H1 (cell line): ENCODE measurements around the gene PRG3. TPM values are rescaled to one million over a fixed set of nuclear protein-coding genes. Genes with fewer than 3 reads are reported as not detected.

Experiments
- CTCF ChIA-PET: fragments of 300-600 bp; sonication (Branson Sonifier 250); formaldehyde crosslinking; loops from one replicate; lab custom pipeline; 2021; ENCODE audit not compliant: partially characterized antibody; lab: Charles Lee
- POLR2A ChIA-PET: fragments of 300-600 bp; sonication (Branson Sonifier 250); formaldehyde crosslinking; loops from one replicate; lab custom pipeline; 2021; ENCODE audit warnings: inconsistent platforms; ENCODE audit not compliant: partially characterized antibody; lab: Charles Lee
- DNase-seq, 2 experiments: peaks; one replicate each; pipeline versions ENCODE4 v3.0.0 to v3.0.0-alpha.2; 2010 to 2022; ENCODE audit warnings: low spot score in 2 of 2, low read depth in 1 of 2, mixed read lengths in 1 of 2
- FAIRE-seq: peaks from 2 replicates; lab custom pipeline; 2011; peaks lifted over from hg19 to GRCh38; lab: Jason Lieb, UNC
- H2AFZ ChIP-seq: 2 replicates; pipeline ENCODE4 v1.8.1; 2012; ENCODE audit warnings: low read length, inconsistent platforms
- H2AK5ac ChIP-seq: 2 replicates; pipeline ENCODE4 v1.6.1; 2013; ENCODE audit warnings: low read depth, low read length
- H2BK120ac ChIP-seq: replicated peaks from 2 replicates; pipeline ENCODE3; 2013; ENCODE audit warnings: low read depth, low read length, inconsistent platforms
- H2BK12ac ChIP-seq: 2 replicates; pipeline ENCODE4 v1.6.1; 2013; ENCODE audit warnings: low read depth, low read length
- H2BK15ac ChIP-seq: 2 replicates; pipeline ENCODE4 v1.6.1; 2013; ENCODE audit warnings: low read length
- H2BK20ac ChIP-seq: 2 replicates; pipeline ENCODE4 v1.6.1; 2013; ENCODE audit warnings: low read length
- H2BK5ac ChIP-seq: 2 replicates; pipeline ENCODE4 v1.6.1; 2013; ENCODE audit warnings: low read depth, low read length
- H3K14ac ChIP-seq: 2 replicates; pipeline ENCODE4 v1.6.1; 2013; ENCODE audit warnings: inconsistent platforms; ENCODE audit not compliant: insufficient read length
- H3K18ac ChIP-seq: 2 replicates; pipeline ENCODE4 v1.6.1; 2013; ENCODE audit warnings: low read length; ENCODE audit errors: extremely low read depth
- H3K23ac ChIP-seq: 2 replicates; pipeline ENCODE4 v1.6.1; 2013; ENCODE audit warnings: inconsistent platforms; ENCODE audit not compliant: insufficient read length
- H3K23me2 ChIP-seq: 2 replicates; pipeline ENCODE4 v1.6.1; 2013; ENCODE audit warnings: low read depth, low read length
- H3K27ac ChIP-seq: 2 replicates; pipeline ENCODE4 v1.6.1; 2011; ENCODE audit warnings: low read depth, low read length, inconsistent platforms
- H3K27me3 ChIP-seq, 4 experiments: replicated peaks in 1 of 4; 1 replicate in 1 of 4; 2 replicates in 3 of 4; pipeline versions ENCODE4 v1.6.1 to v1.8.1; 2011 to 2013; ENCODE audit warnings: low read length in 3 of 4, mild to moderate bottlenecking in 3 of 4, inconsistent platforms in 2 of 4, mixed read lengths in 2 of 4, moderate library complexity in 1 of 4; ENCODE audit not compliant: control insufficient read depth in 3 of 4, insufficient read depth in 3 of 4; ENCODE audit errors: extremely low read depth in 1 of 4
- H3K36me3 ChIP-seq, 4 experiments: 2 replicates each; pipeline versions ENCODE4 v1.6.1 to v1.8.1; 2011 to 2013; ENCODE audit warnings: mild to moderate bottlenecking in 4 of 4, low read length in 3 of 4, moderate library complexity in 2 of 4, control low read depth in 1 of 4, inconsistent platforms in 1 of 4; ENCODE audit not compliant: insufficient read depth in 4 of 4, control insufficient read depth in 2 of 4
- H3K4ac ChIP-seq: replicated peaks from 2 replicates; pipeline ENCODE3; 2013; ENCODE audit warnings: low read length, low read depth, mixed read lengths, inconsistent platforms; ENCODE audit not compliant: insufficient read length
- H3K4me1 ChIP-seq, 4 experiments: replicated peaks in 1 of 4; 1 replicate in 1 of 4; 2 replicates in 3 of 4; pipeline versions ENCODE4 v1.6.1 to v1.8.1; 2011 to 2013; ENCODE audit warnings: low read length in 3 of 4, inconsistent platforms in 2 of 4, mixed read lengths in 1 of 4; ENCODE audit not compliant: insufficient read depth in 4 of 4, control insufficient read depth in 3 of 4
- H3K4me2 ChIP-seq, 2 experiments: 2 replicates each; pipeline versions ENCODE4 v1.6.1 to v1.8.1; 2011 to 2013; ENCODE audit warnings: low read depth in 2 of 2, low read length in 2 of 2, control low read depth in 1 of 2, inconsistent platforms in 1 of 2, mild to moderate bottlenecking in 1 of 2; ENCODE audit not compliant: insufficient read depth in 1 of 2
- H3K4me3 ChIP-seq, 4 experiments: fragments of 200-600, 300-600 bp in 1 of 4; sonication (generic), shearing (Covaris generic), sonication (Bioruptor Twin) in 1 of 4; 2 replicates each; pipeline versions ENCODE4 v1.5.1 to v1.8.1; 2011 to 2016; ENCODE audit warnings: low read length in 4 of 4, low read depth in 3 of 4, control low read depth in 2 of 4, inconsistent platforms in 2 of 4, mild to moderate bottlenecking in 2 of 4, mixed read lengths in 1 of 4, moderate library complexity in 1 of 4; ENCODE audit not compliant: insufficient read depth in 2 of 4; ENCODE audit errors: extremely low read depth in 1 of 4
- H3K56ac ChIP-seq: replicated peaks from 2 replicates; pipeline ENCODE3; 2013; ENCODE audit warnings: low read depth, mild to moderate bottlenecking, mixed read lengths, low read length, inconsistent platforms; ENCODE audit not compliant: insufficient read length
- H3K79me1 ChIP-seq: 2 replicates; pipeline ENCODE4 v1.6.1; 2013; ENCODE audit warnings: low read depth, low read length, control low read depth
- H3K79me2 ChIP-seq, 2 experiments: 2 replicates each; pipeline versions ENCODE4 v1.6.1 to v1.8.1; 2012 to 2013; ENCODE audit warnings: low read length in 2 of 2, mild to moderate bottlenecking in 2 of 2, inconsistent platforms in 1 of 2; ENCODE audit not compliant: insufficient read depth in 2 of 2, control insufficient read depth in 1 of 2
- H3K9ac ChIP-seq, 4 experiments: replicated peaks in 1 of 4; 1 replicate in 1 of 4; 2 replicates in 3 of 4; pipeline versions ENCODE4 v1.6.1 to v1.8.1; 2011 to 2013; ENCODE audit warnings: low read depth in 3 of 4, low read length in 3 of 4, control low read depth in 2 of 4, mild to moderate bottlenecking in 2 of 4, moderate library complexity in 2 of 4, inconsistent platforms in 1 of 4; ENCODE audit errors: extremely low read depth in 1 of 4
- H3K9me3 ChIP-seq, 2 experiments: 2 replicates each; pipeline versions ENCODE4 v1.6.1 to v1.8.1; 2012 to 2013; ENCODE audit warnings: mild to moderate bottlenecking in 2 of 2, moderate library complexity in 2 of 2, control low read depth in 1 of 2, inconsistent platforms in 1 of 2, low read depth in 1 of 2, low read length in 1 of 2, mixed read lengths in 1 of 2; ENCODE audit not compliant: insufficient read depth in 2 of 2
- H4K20me1 ChIP-seq, 2 experiments: replicated peaks in 1 of 2; 2 replicates each; pipeline versions ENCODE3 to v1.8.1; 2011 to 2013; ENCODE audit warnings: inconsistent platforms in 2 of 2, low read length in 2 of 2, mild to moderate bottlenecking in 1 of 2; ENCODE audit not compliant: insufficient read depth in 2 of 2, control insufficient read depth in 1 of 2
- H4K5ac ChIP-seq: 2 replicates; pipeline ENCODE4 v1.6.1; 2013; ENCODE audit warnings: low read length, low read depth, mixed read lengths, inconsistent platforms; ENCODE audit not compliant: insufficient read length
- H4K8ac ChIP-seq: 2 replicates; pipeline ENCODE4 v1.8.0; 2013; ENCODE audit warnings: mild to moderate bottlenecking, moderate library complexity, low read length, inconsistent platforms; ENCODE audit not compliant: insufficient read depth; ENCODE audit errors: extremely low read depth
- H4K91ac ChIP-seq: replicated peaks from 2 replicates; pipeline ENCODE3; 2013; ENCODE audit warnings: low read length, mixed read lengths, inconsistent platforms; ENCODE audit not compliant: insufficient read length
- GTF2F1 ChIP-seq: IDR thresholded peaks from 2 replicates; pipeline ENCODE4 v1.6.1; 2012; ENCODE audit warnings: low read depth, low read length, improper control_type of control experiment, borderline replicate concordance
- RXRA ChIP-seq: IDR thresholded peaks from 2 replicates; pipeline ENCODE4 v1.6.1; 2011; ENCODE audit warnings: low read depth, mild to moderate bottlenecking, low read length, moderate library complexity; ENCODE audit not compliant: insufficient read depth
- TCF12 ChIP-seq: IDR thresholded peaks from 2 replicates; pipeline ENCODE4 v1.6.1; 2011; ENCODE audit warnings: low read depth, mild to moderate bottlenecking, low read length
- WGBS, 2 experiments: shearing (Covaris generic) in 1 of 2; methylation state at CpG; one replicate each; pipeline versions ENCODE4 v1.1.6 to v1.1.7; 2013 to 2015; ENCODE audit warnings: low lambda C conversion rate in 2 of 2, mixed read lengths in 2 of 2, inconsistent platforms in 1 of 2, low coverage in 1 of 2, missing lambda C conversion rate in 1 of 2; ENCODE audit not compliant: insufficient replicate concordance in 2 of 2, insufficient coverage in 1 of 2, insufficient read length in 1 of 2; ENCODE audit errors: extremely low coverage in 1 of 2, missing lambda C conversion rate in 1 of 2; 5-methylcytosine and 5-hydroxymethylcytosine counted together
- polyA plus RNA-seq, 7 experiments: library from polyadenylated mRNA; depleted of rRNA in 3 of 7; stranded (reverse) in 5 of 7; unstranded in 2 of 7; fragments of >200 nt in 5 of 7; fragments of 200-250 nt in 2 of 7; gene quantifications; 1 replicate in 5 of 7; 2 replicates in 1 of 7; 4 replicates in 1 of 7; pipeline versions ENCODE4 v1.2.1 to v1.2.3, GENCODE V29; 2011 to 2013; ENCODE audit warnings: missing spikeins in 2 of 7, mixed read lengths in 2 of 7
- total RNA-seq: library from RNA; stranded (reverse); fragmentation: NEBNext Ultra II Directional; extraction: Animal tissue kit (Norgen Biotek cat#: 25700); gene quantifications from 2 replicates; pipeline ENCODE4 v1.2.1, GENCODE V29; 2021
- TF ChIP-seq, protein P1 (sequence below): IDR thresholded peaks from 2 replicates; pipeline ENCODE4 v1.6.1; 2011; ENCODE audit warnings: low read length, improper control_type of control experiment

PRG3 gene
- total and polyA plus RNA-seq, 2 of the 8 experiments (the other 6 are each of a cell fraction or from before 2014, with no cell fraction given), result not detected

DNA sequence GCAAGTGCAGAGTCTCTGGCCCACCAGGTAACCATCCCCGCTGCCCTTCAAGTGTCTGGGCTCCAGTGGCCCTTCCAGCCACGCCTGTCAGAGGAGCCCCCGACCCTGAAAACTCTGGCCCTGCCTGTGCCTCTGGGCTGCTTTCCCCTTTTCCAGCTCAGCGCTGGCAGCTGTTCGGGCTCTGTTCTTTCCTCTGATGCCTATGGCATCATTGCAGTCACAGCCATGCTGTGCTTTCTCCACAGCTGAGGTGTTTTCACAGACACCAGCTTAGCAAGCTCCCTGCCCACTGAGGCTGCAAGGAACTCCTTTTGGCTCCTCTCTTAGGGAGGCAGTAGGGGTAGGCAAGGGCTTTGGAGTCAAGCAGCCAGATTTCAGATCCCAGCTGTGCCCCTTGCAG, 21.6 kb downstream of the PRG3 start:
- no peaks in the 10 kb centered on the region; the same call in 1 of the 2 replicates for H3K23me2 ChIP-seq
- no peak for DNase-seq
- TF ChIP-seq RXRA (no peak), GTF2F1 (no peak), TCF12 (no peak)
- TF ChIP-seq, protein P1, sequence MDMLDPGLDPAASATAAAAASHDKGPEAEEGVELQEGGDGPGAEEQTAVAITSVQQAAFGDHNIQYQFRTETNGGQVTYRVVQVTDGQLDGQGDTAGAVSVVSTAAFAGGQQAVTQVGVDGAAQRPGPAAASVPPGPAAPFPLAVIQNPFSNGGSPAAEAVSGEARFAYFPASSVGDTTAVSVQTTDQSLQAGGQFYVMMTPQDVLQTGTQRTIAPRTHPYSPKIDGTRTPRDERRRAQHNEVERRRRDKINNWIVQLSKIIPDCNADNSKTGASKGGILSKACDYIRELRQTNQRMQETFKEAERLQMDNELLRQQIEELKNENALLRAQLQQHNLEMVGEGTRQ, result no peak
- no peak overlapping the region for H4K8ac ChIP-seq
- peaks cover 0 to 6% (median 1%) of the 10 kb centered on the region in 4 experiments; a peak in 3 of 7 replicates for H3K4me1 ChIP-seq
- H3K56ac ChIP-seq, result no peak overlapping the region
- H3K27me3 ChIP-seq, result no peaks in the 10 kb centered on the region; a peak in 1 of 7 replicates
- H2BK5ac ChIP-seq, result 0 out of 2 replicates have a peak overlapping the region, but pooled peaks have one; percentile 24
- H3K4ac ChIP-seq, result no peak overlapping the region
- H3K4me2 ChIP-seq, result no peak overlapping the region
- no peak overlapping the region; a peak in 1 of 7 replicates for H3K9ac ChIP-seq
- H3K4me3 ChIP-seq, result no peak overlapping the region
- H2AK5ac ChIP-seq, result no peak overlapping the region
- no peak overlapping the region for H3K14ac ChIP-seq
- no peak overlapping the region for H3K18ac ChIP-seq
- WGBS, 2 experiments, result 83% methylated on average over 5 of the region's 5 CpGs; no CpG with 5 or more reads in 1 of the 2 experiments
- H3K79me1 ChIP-seq, result no peaks in the 10 kb centered on the region
- H2AFZ ChIP-seq, result no peak overlapping the region
- ChIA-PET POLR2A (interaction anchor here (1.6 kb wide), 1 partner anchor 47 kb away, joined by 5 read pairs; no protein-coding TSS in a partner anchor), CTCF (interaction anchor here (0.5 to 4.9 kb wide), 9 partner anchors 8 to 1544 kb away, joined by 3 to 24 read pairs (median 5); no protein-coding TSS in a partner anchor)
- H4K5ac ChIP-seq, result no peak overlapping the region
- H2BK120ac ChIP-seq, result no peak overlapping the region
- no peak overlapping the region for H2BK12ac ChIP-seq
- no peaks in the 10 kb centered on the region for H3K79me2 ChIP-seq
- no peaks in the 10 kb centered on the region for H3K9me3 ChIP-seq
- H3K36me3 ChIP-seq, result no peaks in the 10 kb centered on the region
- H4K91ac ChIP-seq, result no peak overlapping the region
- no peak overlapping the region for H3K27ac ChIP-seq
- FAIRE-seq, result no peak
- no peak overlapping the region for H2BK20ac ChIP-seq
- H3K23ac ChIP-seq, result no peak overlapping the region
- H4K20me1 ChIP-seq, result no peaks in the 10 kb centered on the region
- no peak overlapping the region for H2BK15ac ChIP-seq
